PC-3 (cell line): ENCODE measurements around the gene RAB40C.

ENCODE experiments used
- EZH2 ChIP-seq: fragments of 300-600 bp; sonication (generic); IDR thresholded peaks from one replicate; pipeline ENCODE4 v1.6.1; 2017; ENCODE audit warnings: antibody characterized with exemption, mild to moderate bottlenecking, low read length; ENCODE audit not compliant: unreplicated experiment
- EZH2phosphoT487 ChIP-seq: fragments of 300-600 bp; sonication (generic); IDR thresholded peaks from 2 replicates; pipeline ENCODE4 v1.6.1; 2018; ENCODE audit warnings: mild to moderate bottlenecking, antibody characterized with exemption, low read length, borderline replicate concordance
- TF ChIP-seq, protein P1 (sequence below): fragments of 300-600 bp; sonication (generic); conservative IDR thresholded peaks from 2 replicates; pipeline ENCODE4 v1.5.1; 2017; ENCODE audit warnings: antibody characterized with exemption, low read depth, mild to moderate bottlenecking, low read length

DNA sequence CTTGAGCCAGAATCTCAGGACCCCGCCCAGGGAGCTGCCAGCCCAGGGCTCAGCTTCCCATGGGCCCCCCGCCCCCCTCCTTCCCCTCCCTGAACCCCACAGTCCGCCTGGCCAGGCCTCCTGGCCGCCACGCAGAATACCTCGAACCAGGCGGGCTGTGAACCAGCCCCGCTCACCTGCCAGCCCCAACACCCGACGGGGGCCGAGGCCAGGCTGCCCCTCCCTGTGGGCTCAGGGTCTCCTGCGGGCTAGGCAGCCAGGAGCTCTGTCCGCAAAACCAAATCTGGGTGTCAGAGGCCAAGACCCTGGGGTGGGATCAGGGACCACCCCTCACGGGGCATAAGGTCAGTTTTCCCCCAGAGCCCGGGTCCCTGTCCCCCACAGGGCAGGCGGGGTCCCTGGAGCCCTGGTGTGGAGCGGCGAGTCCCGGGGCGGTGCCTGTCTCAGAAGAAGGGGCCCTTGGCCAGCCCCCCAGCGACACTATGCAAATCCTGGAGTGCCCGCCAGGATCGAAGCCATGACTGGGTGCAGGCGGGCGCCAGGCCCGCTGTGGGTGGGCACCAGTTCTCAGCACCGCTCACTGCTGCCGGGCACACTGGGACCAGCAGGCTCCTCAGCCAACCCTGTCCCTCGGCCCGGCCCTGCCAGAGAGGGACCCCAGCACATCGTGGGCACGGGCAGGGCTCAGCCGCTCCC is 36.1 kb upstream of the RAB40C start:
- TF ChIP-seq EZH2phosphoT487 (no peak), EZH2 (no peak)
- TF ChIP-seq, protein P1, sequence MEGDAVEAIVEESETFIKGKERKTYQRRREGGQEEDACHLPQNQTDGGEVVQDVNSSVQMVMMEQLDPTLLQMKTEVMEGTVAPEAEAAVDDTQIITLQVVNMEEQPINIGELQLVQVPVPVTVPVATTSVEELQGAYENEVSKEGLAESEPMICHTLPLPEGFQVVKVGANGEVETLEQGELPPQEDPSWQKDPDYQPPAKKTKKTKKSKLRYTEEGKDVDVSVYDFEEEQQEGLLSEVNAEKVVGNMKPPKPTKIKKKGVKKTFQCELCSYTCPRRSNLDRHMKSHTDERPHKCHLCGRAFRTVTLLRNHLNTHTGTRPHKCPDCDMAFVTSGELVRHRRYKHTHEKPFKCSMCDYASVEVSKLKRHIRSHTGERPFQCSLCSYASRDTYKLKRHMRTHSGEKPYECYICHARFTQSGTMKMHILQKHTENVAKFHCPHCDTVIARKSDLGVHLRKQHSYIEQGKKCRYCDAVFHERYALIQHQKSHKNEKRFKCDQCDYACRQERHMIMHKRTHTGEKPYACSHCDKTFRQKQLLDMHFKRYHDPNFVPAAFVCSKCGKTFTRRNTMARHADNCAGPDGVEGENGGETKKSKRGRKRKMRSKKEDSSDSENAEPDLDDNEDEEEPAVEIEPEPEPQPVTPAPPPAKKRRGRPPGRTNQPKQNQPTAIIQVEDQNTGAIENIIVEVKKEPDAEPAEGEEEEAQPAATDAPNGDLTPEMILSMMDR = no peak
